ENCODE data around the gene SLC7A6. TPM values are rescaled to one million over a fixed set of nuclear protein-coding genes. Genes with fewer than 3 reads are reported as not detected.

Gene SLC7A6
- polyA plus RNA-seq, 2 of the 4 experiments (the other 2 are of a cell fraction): 31.1 to 32.9 TPM

DNA sequence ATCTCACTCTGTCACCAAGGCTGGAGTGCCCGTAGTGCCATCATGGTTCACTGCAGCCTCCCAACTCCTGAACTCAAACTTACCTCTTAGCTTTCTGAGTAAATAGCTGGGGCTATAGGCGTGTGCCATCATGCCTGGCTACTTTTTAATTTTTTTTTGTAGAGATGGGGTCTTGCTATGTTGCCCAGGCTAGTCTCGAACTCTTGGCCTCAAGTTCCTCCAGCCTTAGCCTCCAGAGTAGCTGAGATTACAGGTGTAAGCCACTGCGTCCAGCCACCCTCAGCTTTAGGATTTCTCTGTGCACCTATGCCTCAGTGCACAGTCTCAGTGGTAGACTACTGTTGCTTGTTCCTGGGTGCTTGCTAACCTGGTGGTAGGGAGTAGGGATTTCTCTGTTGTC, 5.5 kb downstream of the SLC7A6 start:
- no peak for ATAC-seq
- CTCF ChIA-PET: interaction anchor here (1.0 to 2.0 kb wide), 5 partner anchors 8 to 41 kb away, joined by 3 to 6 read pairs (median 4); partner anchors contain the start of genes PRMT7 and SLC7A6OS
- WGBS (ENCODE audit: missing lambda C conversion rate): 94% methylated on average over 4 of the region's 4 CpGs
- Histone ChIP-seq H3K4me2 (no peak overlapping the region), H3K4me3 (no peak overlapping the region), H3K27ac (no peak overlapping the region), H3K9me3 (no peaks in the 10 kb centered on the region), H3K4me1 (peaks cover 43% of the 10 kb centered on the region)
- no peak for FAIRE-seq
- POLR2A ChIA-PET: no interaction called here
- TF ChIP-seq FOSL2 (IDR thresholded peaks at IDR 0.05) (no peak), FOSL2 (CRISPR knock-in tag; IDR thresholded peaks at IDR 0.05) (no peak), CEBPB (IDR thresholded peaks at IDR 0.05) (no peak), ZC3H11A (IDR thresholded peaks at IDR 0.05) (no peak), RARB (CRISPR knock-in tag; IDR thresholded peaks at IDR 0.05) (no peak), HOXB5 (CRISPR knock-in tag; IDR thresholded peaks at IDR 0.05) (no peak)
- TF ChIP-seq, protein P1, sequence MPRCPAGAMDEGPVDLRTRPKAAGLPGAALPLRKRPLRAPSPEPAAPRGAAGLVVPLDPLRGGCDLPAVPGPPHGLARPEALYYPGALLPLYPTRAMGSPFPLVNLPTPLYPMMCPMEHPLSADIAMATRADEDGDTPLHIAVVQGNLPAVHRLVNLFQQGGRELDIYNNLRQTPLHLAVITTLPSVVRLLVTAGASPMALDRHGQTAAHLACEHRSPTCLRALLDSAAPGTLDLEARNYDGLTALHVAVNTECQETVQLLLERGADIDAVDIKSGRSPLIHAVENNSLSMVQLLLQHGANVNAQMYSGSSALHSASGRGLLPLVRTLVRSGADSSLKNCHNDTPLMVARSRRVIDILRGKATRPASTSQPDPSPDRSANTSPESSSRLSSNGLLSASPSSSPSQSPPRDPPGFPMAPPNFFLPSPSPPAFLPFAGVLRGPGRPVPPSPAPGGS (IDR thresholded peaks at IDR 0.05): no peak
- DNase-seq (ENCODE audit: low read depth in 1 of 2, low spot score in 1 of 2): no peak

DNA sequence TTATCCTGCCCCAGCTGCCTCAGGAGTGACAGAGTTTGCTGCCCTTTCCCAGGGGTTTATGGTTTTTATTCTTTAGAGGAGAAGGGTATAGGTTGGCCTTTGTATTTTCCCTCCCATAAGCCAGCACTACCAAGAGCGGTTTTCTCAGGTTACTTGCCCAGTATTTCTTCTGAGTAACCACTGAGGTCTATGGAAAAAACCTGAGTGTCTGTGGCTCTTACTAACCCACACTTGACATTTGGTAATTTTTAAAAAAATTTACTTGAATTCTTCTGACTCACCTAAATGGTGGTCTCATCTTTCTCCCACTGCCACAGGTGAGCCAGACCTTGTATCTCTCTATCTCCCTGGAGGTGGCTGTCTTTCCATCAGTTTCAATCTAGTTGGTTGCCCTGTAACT, 6.0 kb downstream of the SLC7A6 start:
- FAIRE-seq (no peak), DNase-seq (ENCODE audit: low read depth in 1 of 2, low spot score in 1 of 2) (no peak), ATAC-seq (no peak)
- Histone ChIP-seq H3K27ac (no peak overlapping the region), H3K4me1 (peaks cover 43% of the 10 kb centered on the region), H3K9me3 (no peaks in the 10 kb centered on the region), H3K4me3 (no peak overlapping the region), H3K4me2 (no peak overlapping the region)
- 39% methylated on average over 1 of the region's 1 CpG for WGBS (ENCODE audit: missing lambda C conversion rate)
- CTCF ChIA-PET: interaction anchor here (0.6 to 2.0 kb wide), 4 partner anchors 9 to 436 kb away, joined by 3 to 9 read pairs (median 5); no protein-coding TSS in a partner anchor
- POLR2A ChIA-PET: no interaction called here
- no peak for TF ChIP-seq NFE2L2 (conservative IDR thresholded peaks at IDR 0.05; ENCODE audit: low read length)
- TF ChIP-seq JUNB (IDR thresholded peaks at IDR 0.05): no peak
- TF ChIP-seq FOSL2 (IDR thresholded peaks at IDR 0.05): no peak
- no peak for TF ChIP-seq FOSL2 (CRISPR knock-in tag; IDR thresholded peaks at IDR 0.05)
- TF ChIP-seq SREBF2 (IDR thresholded peaks at IDR 0.05): no peak

DNA sequence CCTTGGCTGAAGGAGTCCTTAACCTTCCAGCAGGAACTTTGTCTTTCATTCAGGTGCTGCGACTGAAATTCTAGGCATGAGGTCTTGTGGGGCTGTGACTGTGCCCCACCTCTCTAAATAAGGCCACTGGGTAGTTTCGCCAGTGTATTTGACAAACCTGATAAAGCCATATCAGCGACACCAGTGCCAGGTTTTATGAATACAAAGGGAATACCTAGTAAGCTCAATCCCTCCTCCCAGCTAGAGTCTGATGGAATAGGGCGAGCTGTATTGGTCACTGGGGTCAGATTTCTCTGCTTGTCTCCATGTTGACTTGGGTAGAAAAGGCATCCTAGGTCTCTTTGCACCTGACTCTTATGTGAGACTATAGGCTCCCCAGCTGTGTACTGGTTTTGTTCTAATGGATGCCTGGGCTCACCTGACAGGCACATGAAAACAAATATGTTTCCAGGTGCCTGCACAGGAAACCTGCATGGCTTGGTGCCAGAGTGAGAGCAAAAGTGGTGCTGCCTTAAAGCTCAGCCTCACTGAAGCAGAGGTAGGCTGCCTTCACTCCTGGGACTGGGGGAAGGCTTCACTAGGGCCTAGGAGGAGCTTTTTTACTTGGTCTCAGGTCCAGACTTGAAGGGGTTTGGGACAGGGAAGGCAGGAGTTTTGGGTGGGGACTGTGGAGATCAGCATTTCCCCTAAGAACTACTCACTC, 8.3 kb downstream of the SLC7A6 start:
- ATAC-seq: no peak
- Histone ChIP-seq H3K27ac (no peak overlapping the region), H3K9me3 (no peaks in the 10 kb centered on the region), H3K4me1 (peaks cover 25% of the 10 kb centered on the region), H3K4me3 (no peak overlapping the region), H3K4me2 (no peak overlapping the region)
- DNase-seq (ENCODE audit: low read depth in 1 of 2, low spot score in 1 of 2): no peak
- ChIA-PET CTCF (interaction anchor here (0.9 to 6.9 kb wide), 3 partner anchors 10 to 31 kb away, joined by 3 to 89 read pairs (median 3); partner anchors contain the start of gene SLC7A6), POLR2A (interaction anchor here (1.8 kb wide), 1 partner anchor 9 kb away, joined by 9 read pairs; the partner anchor contains the start of gene SLC7A6)
- WGBS (ENCODE audit: missing lambda C conversion rate): 94% methylated on average over 4 of the region's 4 CpGs
- TF ChIP-seq ESRRA (IDR thresholded peaks at IDR 0.05; ENCODE audit: borderline replicate concordance, low read length): no peak
- TF ChIP-seq NPAS2 (CRISPR knock-in tag; IDR thresholded peaks at IDR 0.05; ENCODE audit: borderline replicate concordance): no peak
- FAIRE-seq: no peak

DNA sequence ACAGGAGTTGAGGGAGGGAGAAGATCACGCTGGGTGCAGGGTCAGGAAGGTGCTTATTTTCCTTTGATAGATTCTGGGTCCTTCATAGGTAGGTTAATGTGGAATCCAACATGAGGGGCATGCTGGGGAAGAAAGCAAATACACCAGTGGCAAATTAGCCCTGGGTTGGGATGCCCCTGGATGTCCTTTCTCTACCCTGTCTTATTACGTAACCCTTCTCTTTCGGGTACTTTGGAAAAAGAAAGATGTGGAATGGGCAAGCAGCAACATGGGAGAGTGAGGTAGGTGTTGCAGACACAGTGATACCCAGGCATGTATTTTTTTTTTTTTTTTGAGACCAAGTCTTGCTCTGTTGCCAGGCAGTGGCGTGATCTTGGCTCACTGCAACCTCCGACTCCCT, 9.1 kb downstream of the SLC7A6 start:
- ATAC-seq: no peak
- no peak overlapping the region for H3K4me3 ChIP-seq
- TF ChIP-seq CEBPB (IDR thresholded peaks at IDR 0.05): 0 out of 4 replicates have a peak, but pooled peaks of 1 of the 2 experiments have one; percentile 7
- TF ChIP-seq, protein P2, sequence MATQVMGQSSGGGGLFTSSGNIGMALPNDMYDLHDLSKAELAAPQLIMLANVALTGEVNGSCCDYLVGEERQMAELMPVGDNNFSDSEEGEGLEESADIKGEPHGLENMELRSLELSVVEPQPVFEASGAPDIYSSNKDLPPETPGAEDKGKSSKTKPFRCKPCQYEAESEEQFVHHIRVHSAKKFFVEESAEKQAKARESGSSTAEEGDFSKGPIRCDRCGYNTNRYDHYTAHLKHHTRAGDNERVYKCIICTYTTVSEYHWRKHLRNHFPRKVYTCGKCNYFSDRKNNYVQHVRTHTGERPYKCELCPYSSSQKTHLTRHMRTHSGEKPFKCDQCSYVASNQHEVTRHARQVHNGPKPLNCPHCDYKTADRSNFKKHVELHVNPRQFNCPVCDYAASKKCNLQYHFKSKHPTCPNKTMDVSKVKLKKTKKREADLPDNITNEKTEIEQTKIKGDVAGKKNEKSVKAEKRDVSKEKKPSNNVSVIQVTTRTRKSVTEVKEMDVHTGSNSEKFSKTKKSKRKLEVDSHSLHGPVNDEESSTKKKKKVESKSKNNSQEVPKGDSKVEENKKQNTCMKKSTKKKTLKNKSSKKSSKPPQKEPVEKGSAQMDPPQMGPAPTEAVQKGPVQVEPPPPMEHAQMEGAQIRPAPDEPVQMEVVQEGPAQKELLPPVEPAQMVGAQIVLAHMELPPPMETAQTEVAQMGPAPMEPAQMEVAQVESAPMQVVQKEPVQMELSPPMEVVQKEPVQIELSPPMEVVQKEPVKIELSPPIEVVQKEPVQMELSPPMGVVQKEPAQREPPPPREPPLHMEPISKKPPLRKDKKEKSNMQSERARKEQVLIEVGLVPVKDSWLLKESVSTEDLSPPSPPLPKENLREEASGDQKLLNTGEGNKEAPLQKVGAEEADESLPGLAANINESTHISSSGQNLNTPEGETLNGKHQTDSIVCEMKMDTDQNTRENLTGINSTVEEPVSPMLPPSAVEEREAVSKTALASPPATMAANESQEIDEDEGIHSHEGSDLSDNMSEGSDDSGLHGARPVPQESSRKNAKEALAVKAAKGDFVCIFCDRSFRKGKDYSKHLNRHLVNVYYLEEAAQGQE (IDR thresholded peaks at IDR 0.05): no peak
- 92% methylated on average over 5 of the region's 5 CpGs for WGBS (ENCODE audit: missing lambda C conversion rate)
- peaks cover 17% of the 10 kb centered on the region for H3K4me1 ChIP-seq
- FAIRE-seq: no peak
- CTCF ChIA-PET: interaction anchor here (0.9 to 6.9 kb wide), 3 partner anchors 10 to 56 kb away, joined by 3 to 89 read pairs (median 5); partner anchors contain the start of gene SLC7A6
- DNase-seq (ENCODE audit: low read depth in 1 of 2, low spot score in 1 of 2): no peak
- no peak overlapping the region for H3K27ac ChIP-seq
- no peaks in the 10 kb centered on the region for H3K9me3 ChIP-seq
- no peak overlapping the region for H3K4me2 ChIP-seq
- POLR2A ChIA-PET: interaction anchor here (1.3 to 1.8 kb wide), 2 partner anchors 9 to 10 kb away, joined by 4 to 9 read pairs; partner anchors contain the start of gene SLC7A6
